Dermis blood vessel endothelial cell (primary cell): ENCODE results near the gene PPP1R14B. TPM values are rescaled to one million over a fixed set of nuclear protein-coding genes. Genes with fewer than 3 reads are reported as not detected.

Experiments
- DNase-seq: peaks from one replicate; pipeline ENCODE4 v3.0.0; 2010
- total RNA-seq: library from RNA; depleted of rRNA; stranded (reverse); fragments of >200 nt; gene quantifications from 2 replicates; pipeline ENCODE4 v1.2.3, GENCODE V29; 2014

The PPP1R14B gene
- total RNA-seq, 1 donor from 2014 or later, result 238 TPM

DNA sequence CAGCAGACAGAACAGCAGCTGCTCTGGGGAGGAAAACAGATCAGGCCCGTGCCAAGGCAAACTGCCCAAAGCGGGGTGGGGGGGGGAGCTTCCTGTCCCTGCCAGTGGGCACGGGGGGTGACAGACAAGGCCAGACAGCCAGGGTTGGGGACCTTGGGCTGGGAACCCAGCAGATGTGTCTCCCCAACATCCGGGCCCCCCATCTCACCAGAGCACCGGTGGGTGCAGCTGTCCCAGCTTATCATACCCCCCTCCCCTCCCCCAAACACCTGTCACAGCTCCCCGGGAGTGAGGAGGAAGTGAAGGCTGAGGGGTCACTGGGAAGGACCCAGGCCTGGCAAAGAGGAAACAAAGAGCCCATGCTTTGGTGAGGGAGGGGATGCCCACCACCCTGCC is 1.3 kb downstream of the PPP1R14B start:
- DNase-seq, result peak; percentile 34

DNA sequence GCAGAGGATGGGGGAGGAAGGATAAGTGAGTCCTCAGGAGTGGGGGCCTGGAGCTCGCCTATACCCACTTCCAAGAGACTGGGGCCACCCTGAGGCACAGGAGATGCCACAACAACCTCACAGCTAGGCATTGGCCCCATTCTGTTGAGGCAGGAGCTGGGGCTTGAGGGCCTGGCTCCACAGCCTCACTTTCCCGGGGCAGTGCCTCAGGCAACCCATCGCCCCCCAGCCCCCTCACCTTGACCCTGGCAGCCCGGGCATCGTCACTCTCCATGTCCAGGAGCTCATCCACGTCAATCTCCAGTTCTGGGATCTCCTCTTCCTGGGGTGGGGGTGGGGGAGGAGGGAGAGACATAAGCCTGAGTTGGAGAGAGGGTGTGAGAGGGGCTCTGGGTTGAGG is 1.8 kb downstream of the PPP1R14B start:
- no peak for DNase-seq

DNA sequence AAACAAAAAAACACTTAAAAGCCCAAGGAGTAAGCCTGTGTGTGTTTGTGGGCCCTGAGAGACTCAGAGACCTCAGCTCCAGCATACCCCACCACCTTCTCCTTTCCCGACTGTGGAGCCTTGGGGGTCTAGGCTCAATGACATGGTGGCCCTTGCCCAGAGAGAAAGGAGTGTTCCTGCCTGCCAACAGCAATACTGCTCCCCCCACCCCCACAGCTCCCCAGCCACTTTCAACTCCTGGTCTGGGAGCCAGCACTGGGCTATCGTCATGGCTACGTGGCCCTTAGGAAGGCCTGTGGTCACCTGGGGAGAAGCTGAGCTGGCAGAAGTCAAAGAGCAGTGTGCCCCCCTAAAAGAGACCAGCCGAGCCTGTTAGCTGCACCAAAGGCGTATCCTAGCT is 2.6 kb downstream of the PPP1R14B start:
- no peak for DNase-seq

DNA sequence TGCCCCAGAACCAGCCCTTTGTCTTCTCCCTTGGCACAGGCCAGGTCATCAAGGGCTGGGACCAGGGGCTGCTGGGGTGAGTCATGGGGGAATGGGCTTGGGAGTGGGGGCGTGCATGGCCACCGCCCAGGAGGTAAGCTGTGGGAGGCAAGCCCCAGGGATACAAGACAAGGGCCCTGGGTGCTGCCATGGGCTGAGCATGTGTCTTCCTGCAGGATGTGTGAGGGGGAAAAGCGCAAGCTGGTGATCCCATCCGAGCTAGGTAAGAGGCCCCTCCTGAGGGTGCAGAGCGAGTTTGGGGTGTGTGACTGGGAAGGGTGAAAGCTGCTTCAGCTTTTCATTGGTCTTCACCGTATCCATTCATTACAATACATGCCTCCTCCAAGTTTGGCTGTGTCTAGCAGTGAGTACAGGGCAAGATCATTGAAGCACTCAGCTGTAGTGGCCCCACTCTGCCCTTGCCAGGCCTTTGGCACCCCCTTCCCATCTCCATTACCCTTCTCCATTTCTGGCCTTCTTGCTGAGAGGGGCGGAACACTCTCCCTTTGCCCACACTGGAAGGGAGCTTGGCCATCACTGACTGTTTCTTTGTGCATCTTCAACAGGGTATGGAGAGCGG is 3.4 kb downstream of the PPP1R14B start:
- no peak for DNase-seq

DNA sequence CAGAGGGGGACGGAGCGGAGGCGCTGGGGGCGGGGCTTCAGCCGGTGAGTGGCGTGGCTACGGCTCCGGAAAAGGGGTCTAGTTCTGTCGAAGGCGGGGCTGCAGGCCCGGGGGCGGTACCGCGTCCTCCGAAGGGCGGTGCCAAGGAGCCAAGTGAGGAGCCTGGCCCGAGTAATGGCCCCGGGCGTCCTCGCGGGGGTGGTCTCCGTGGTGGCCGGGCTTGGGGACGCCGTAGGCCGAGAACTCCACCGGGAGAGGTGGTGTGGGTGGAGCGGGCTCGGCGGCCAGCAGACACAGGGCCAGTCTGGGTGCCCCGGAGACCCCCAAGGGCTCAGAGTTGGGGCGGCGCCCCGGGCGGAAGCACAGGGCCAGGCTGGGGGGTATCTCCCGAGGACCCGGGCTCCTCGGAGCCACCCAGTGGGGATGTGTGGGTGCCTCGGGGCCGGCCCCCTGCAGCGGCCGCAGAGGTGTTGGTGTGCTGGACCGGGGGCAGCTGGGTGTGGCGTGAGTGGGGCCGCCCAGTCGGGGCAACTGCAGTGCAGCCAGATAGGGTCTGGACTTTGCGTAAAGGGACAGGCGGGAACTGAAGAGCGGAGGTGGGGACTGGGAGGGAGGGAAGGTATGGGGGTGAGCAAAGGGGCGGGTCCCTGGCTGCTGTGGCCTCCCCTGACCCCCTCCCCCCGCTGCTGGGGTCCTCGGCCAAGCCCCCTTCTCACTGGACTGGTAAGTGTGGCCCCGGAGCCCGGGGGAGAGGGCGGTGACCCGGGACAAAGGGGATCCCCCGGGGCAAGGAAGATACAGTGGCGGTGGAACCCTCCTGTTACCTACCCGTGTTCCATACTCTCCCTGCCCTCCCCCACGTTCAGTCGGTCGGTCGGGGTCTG is 5.0 kb downstream of the PPP1R14B start:
- peak; percentile 52 for DNase-seq

DNA sequence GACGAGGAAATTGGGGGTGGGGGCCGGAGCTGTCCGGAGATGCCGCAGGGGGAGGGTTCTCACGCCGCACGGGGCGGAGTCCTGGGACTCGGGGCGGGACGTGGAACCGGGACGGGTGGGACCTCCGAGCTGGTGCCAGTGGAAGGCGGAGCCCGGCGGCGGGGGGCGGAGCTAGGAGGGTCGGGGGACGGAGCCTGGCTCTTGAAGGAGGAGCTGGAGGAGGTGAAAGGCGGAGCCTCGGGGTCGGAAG is 5.6 kb downstream of the PPP1R14B start:
- DNase-seq, result peak; percentile 100

DNA sequence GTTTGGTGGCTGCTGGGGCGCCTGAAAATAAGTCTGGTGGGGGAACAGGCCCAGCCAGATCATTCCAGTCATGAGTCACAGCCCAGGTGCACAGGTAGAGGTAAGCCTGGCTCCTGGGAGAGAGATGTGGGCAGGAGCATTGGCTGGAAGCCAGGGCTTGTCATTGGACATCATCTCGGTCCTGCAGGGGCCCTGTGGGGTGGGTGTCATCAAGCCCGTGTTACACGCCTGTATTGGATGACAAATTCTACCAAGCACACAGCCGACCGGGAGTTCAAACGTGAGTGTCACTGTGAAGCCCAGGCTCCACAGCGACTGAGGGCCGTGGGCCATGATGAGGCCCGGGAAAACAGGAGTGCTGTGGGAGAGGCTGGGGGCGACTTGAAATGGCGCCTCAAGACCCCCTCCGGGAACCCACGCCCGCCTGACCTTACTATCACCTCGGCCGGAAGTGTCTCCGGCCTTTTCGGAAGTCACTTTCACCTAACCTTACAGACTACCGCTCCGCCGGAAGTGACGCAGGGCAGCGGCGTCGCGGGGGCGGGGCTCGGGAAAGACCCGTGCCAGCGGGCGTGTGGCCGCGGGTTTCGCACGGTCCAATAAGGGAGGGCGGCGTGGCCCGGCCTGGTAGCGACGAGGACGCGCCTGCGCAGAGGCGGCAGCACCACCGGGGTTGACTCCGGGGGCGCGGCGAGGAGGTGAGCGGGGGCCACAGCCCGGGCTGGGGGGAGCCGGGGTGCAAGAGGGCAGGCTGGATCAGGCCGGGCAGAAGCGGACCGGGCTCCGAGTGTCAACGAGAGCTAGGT is 6.1 kb downstream of the PPP1R14B start, which contains the start of gene FKBP2:
FKBP2 (plus strand) TSS at position 661 of the 806 bp plus-strand sequence. CDS start 1,293 bp downstream, outside the sequence.
- peak; percentile 98 for DNase-seq

DNA sequence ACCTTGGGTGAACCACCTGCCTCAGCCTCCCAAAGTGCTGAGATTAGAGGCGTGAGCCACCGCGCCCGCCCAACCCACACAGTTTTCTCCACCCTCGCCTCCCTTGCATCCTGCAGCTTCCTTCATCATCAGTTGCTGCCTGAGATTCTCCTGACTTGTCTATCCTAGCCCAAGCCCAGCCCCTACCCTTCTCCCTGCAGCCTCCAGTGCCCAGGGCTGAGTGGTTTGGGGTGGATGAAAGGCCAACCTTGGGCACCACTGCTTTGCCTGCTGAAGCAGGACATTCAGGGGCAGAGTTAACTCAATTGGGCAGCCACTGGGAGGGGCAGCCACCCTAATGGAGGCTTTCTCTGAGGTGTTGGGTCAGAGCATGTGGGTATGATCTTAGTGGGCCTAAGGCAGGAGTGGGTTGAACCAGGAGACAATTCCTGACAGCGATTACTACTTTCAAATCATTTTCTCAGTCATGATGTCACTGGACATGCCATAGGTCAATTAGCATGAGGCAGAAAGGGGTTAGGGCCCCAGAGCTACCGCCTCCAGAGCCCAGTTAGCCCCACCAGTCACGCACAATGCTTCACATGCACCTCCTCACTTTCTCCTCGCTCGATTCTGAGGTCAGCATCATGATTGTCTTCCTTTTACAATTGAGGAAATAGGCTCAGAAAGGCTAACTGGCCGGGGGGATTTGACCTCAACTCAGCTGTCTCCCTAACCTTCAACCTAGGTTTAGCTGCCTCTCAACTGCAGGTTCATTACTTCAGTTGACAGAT is 6.9 kb downstream of the PPP1R14B start:
- no peak for DNase-seq

DNA sequence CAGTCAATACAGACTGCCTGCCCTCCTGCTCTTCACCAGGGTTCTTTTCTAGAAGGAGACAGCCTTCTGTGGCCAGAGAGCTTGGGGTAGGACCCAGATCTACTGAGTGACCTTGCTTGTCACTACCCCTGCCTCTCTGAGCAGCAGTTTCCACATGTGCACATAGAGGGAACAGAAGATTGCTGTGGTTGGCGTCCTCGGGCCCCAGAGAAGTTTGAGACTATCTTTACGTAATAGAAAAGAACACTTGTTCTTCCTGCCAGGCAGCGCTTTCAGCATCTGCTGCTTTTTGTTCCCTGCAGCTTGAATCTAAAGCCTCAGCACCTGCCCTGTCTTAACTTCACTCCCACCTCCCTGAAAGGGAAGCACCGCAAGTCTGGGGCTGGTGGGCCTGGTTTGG is 7.7 kb downstream of the PPP1R14B start:
- DNase-seq, result no peak

DNA sequence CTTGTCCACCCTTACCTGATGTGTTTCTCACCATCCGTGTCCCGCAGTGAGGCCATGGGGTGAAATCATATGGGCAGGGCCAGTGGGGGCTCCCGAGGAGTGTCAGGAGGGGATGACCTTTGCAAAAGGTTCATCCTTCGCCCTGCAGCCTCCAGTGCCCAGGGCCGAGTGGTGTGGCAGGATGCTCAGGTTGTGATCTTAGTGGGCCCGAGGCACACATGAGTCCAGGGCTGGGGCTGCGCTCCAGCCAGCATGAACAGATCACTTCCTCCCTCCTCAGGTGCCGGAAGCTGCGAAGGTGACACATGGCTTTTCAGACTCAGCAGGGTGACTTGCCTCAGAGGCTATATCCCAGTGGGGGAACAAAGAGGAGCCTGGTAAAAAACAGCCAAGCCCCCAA is 8.7 kb downstream of the PPP1R14B start:
- DNase-seq, result no peak

DNA sequence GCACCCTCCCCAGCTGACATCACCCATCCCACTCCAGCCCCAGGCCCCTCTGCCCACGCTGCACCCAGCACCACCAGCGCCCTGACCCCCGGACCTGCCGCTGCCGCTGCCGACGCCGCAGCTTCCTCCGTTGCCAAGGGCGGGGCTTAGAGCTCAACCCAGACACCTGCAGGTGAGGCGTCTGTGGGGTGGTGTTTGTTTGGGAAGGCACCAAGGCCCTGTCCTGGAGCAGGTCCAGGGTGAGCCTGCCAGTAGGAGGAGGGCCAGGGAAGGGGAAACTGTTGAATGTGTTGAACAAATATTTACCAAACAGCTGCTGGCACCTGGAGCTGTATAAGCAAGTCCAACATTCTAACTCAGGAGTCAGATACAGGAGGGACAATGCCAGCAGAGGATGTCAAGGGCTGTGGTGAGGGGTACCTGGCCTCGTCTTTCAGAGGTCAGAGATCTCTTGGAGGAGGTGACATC is 9.2 kb downstream of the PPP1R14B start:
- no peak for DNase-seq

DNA sequence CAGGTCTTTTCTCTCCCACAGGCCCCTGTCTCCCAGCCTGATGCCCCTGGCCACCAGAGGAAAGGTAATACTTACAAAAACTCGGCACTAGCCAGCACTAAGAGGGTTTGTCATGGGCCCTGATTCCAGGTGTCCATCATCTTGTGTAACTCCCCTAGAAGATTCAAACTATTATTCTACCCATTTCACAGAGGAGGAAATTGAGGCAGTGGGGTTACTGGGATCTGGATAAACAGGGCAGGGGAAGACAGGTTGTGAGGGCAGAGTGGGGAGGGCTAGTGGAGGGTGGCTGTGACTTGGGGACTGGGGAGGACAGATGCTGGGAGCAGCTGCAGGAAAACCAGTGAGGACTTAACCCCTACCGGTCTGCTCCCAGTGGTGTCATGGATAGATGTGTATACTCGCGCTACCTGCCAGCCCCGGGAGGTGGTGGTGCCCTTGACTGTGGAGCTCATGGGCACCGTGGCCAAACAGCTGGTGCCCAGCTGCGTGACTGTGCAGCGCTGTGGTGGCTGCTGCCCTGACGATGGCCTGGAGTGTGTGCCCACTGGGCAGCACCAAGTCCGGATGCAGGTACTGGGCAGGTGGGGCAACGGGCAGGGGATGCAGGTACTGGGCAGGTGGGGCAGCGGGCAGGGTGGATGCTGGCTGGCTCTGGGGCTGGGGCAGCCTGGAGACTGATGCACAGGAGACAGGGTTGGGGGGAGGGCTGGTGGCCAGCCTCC is 11.1 kb downstream of the PPP1R14B start:
- DNase-seq, result no peak

DNA sequence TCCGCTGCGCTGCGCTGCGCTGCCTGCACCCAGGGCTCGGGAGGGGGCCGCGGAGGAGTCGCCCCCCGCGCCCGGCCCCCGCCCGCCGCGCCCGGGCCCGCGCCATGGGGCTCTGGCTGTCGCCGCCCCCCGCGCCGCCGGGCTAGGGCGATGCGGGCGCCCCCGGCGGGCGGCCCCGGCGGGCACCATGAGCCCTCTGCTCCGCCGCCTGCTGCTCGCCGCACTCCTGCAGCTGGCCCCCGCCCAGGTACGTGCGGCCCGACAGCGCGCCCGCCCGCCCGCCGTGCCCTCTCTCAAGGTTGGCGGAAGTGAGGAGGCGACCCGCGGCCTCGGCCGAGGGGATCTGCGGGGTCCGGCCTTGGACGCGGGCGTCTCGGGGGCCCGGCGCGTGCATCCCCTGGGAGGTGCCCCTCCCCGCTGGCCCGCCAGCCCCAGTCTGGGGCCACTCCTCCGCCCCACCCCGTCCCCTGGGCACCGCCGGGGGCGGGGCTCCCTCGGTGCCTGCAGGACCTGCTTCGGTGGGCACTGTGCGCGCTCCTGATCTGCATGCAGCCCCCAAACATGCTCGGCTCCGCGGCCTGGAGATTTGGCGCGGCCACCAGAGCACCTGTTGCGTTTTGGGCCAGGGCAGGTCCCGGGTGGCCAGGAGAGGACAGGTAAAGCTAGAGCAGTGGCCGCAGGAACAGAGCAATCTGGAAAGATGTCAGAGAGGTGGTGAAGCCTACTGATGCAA is 11.9 kb downstream of the PPP1R14B start:
- peak; percentile 34 for DNase-seq

DNA sequence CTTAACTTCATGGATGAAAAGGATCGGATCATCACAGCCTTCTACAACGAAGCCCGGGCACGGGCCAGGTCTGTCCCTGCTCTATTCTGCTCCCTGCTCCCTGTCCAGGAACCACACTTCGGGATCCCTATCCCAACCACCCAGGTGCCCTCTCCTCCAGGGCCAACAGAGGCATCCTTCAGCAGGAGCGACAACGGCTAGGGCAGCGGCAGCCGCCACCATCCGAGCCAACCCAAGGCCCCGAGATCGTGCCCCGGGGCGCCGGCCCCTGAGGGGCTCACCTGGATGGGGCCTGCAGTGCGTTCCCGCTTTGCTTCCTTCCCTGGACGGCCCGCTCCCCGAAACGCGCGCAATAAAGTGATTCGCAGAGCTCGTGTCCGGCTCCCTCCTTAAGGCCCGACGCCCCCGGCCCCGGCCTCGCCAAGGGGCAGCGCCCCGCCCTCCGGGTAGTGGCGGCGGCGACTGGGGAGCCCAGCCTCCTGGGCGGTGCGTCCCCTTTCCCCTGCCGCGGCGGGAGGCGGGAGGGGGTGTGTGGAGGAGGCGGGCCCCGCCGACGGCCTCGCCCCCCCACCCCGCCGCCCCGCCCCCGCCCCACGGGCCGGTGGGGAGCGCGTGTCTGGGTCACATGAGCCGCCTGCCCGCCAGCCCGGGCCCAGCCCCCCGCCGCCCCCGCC is 12.7 kb downstream of the PPP1R14B start, which contains the start of gene VEGFB:
VEGFB (plus strand) TSS at position 672 of the 674 bp plus-strand sequence. CDS start 250 bp downstream, outside the sequence.
- peak; percentile 63 for DNase-seq

DNA sequence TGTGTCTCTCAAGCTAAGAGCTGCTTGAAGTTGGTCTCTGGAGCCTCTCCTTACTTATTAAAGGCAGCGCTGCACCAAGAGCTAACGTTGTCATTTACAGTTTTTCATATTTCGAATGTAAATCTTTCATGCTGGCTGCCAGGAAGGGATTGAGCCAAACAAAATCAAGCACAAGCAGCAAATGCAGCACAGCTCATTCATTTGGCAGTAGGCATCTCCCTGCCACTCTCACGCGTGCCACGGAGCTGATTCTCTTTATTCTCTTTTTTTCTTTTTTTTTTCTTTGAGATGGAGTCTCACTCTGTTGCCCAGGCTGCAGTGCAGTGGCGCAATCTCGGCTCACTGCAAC is 13.8 kb downstream of the PPP1R14B start:
- DNase-seq, result no peak

DNA sequence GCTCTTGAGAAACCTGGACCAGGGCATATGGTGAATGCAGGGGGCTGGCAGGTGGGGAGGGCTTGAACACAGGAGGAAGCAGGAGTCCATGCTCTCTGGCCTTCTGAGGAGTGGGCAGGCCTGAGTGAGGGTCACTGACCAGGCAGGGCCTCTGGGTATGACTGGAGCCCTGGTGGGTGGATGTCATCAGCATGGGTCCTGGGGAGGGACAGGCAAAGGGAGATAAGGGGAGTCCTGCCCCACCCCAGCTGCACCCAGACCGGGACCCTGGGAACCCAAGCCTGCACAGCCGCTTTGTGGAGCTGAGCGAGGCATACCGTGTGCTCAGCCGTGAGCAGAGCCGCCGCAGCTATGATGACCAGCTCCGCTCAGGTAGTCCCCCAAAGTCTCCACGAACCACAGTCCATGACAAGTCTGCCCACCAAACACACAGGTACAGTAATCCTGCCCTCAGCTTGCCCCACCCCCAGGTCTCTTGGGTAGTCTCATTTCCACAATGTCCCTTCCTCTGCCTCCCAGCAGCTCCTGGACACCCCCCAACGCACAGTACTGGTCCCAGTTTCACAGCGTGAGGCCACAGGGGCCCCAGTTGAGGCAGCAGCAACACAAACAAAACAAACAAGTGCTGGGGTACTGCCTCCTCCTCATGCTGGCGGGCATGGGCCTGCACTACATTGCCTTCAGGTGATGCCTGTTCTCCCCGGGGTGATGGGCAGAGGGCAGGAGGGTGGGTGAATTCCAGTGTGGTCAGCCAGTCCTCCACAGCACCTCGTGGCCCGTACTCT is 14.4 kb downstream of the PPP1R14B start:
- no peak for DNase-seq

DNA sequence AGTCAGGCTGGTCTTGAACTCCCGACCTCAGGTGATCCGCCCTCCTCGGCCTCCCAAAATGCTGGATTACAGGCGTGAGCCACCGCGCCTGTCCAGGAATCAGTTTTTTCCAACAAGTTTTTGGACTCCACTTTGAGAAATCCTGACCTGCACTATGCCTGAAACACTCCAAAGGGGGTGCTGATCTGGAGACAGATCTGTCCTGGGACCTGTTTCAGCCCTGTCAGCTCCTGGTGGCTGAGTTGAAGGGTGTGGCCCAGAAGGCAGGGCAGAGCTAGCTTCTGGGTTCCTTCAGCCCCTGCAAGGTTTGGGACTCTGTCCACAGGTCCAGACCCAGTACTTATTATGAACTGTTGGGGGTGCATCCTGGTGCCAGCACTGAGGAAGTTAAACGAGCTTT is 15.2 kb downstream of the PPP1R14B start:
- no peak for DNase-seq

DNA sequence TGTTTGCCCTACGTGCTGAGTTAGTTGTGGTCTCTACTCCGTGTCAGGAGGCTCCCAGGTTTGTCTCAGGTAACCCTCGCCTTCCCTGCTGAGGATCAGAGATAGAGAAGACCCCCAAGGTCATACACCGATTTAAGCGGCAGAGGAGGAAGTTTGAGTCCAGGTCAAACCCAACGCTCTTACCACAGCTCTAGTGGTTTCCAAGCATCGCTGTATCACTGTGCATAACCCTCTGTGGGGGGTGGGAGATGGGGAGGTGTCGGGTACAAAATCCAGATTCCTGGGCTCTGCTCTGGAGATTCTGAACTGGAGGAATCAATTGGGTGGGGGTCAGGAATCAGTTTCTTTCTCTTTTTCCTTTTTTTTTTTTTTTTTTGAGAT is 15.8 kb downstream of the PPP1R14B start:
- peak; percentile 23 for DNase-seq

DNA sequence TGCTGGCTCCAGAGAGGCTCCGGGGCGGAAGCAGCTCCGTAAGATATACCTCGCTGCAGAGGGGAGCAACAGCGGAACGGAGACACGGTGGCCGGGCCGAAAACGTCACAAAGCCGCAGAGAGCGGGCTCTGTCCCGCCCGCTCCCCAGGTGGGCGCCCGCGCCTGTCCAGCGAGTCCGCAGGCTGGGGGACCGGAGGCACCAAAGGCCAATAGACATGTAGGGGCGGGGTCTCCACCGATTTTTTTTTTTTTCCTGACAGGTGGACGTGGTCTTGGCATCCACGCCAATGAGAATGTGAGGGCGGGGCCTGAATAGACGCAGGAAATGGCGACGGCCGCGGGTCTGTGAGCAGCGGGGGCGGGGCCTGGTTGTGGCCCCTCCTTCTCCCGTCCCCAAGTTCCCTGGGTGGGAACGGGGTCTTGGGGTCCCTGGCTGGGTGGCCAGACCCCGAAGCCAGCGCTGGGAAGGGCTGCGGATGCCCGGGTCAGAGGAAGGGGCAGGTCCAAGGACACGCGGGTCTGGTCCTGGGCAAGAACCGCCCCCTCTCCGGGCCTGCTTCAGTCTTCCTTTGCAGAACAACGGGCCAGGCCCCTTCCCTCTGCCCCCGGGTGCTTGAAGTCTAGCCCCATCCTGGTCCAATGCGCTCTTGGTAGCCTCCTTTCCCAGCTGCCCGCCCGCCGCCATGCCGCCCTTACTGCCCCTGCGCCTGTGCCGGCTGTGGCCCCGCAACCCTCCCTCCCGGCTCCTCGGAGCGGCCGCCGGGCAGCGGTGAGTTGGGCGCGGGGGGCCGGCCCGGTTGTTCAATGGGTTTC is 16.4 kb downstream of the PPP1R14B start, which contains the start of gene DNAJC4:
DNAJC4 (plus strand) TSS at position 378 of the 814 bp plus-strand sequence; CDS start at position 685, 307 bp downstream.
- peak; percentile 92 for DNase-seq
